SH-SY5Y (cell line): ENCODE results near the gene ABCG4.

ENCODE experiments used
- GATA2 ChIP-seq: IDR thresholded peaks from 2 replicates; pipeline ENCODE4 v1.6.1; 2011; ENCODE audit warnings: mild to moderate bottlenecking, low read depth, low read length
- GATA3 ChIP-seq: IDR thresholded peaks from 2 replicates; pipeline ENCODE4 v1.6.1; 2011; ENCODE audit warnings: low read depth, mild to moderate bottlenecking, low read length, moderate library complexity

GRCh38 chr11:119188067-119188466, 39.2 kb downstream of the ABCG4 start:
- TF ChIP-seq GATA3 (no peak), GATA2 (no peak)
